ENCODE results near the gene SPTBN1.
A peak's percentile ranks its signal among the peaks of the same experiment; 100 is the strongest.

SPTBN1 gene

DNA sequence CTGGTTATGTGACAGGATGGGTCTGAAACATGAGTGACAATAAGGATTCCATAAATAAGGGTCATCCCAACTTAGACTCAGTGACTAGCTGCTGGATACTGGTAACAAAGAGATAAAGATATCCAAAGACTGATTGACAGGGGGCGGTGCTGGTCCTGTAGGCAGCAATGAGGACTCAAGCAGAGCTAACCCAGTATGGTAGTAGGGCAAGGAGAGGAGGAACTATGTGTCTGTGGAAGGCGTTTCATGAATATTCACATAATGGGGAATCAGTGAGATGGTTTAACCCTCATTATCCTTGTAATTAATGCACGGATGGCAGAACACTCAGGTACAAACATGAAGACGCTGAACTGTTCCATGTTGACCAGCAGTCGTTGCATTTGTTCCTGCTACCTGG, 164.8 kb downstream of the SPTBN1 start:
- ATAC-seq: no peak
- no peak for TF ChIP-seq TSHZ2 (CRISPR knock-in tag; IDR thresholded peaks at IDR 0.05)
- no peak for TF ChIP-seq ZFP30 (CRISPR knock-in tag; IDR thresholded peaks at IDR 0.05)
- TF ChIP-seq GLIS3 (CRISPR knock-in tag; IDR thresholded peaks at IDR 0.05): no peak
- TF ChIP-seq PATZ1 (CRISPR knock-in tag; IDR thresholded peaks at IDR 0.05; ENCODE audit: borderline replicate concordance): no peak
- TF ChIP-seq, protein P1, sequence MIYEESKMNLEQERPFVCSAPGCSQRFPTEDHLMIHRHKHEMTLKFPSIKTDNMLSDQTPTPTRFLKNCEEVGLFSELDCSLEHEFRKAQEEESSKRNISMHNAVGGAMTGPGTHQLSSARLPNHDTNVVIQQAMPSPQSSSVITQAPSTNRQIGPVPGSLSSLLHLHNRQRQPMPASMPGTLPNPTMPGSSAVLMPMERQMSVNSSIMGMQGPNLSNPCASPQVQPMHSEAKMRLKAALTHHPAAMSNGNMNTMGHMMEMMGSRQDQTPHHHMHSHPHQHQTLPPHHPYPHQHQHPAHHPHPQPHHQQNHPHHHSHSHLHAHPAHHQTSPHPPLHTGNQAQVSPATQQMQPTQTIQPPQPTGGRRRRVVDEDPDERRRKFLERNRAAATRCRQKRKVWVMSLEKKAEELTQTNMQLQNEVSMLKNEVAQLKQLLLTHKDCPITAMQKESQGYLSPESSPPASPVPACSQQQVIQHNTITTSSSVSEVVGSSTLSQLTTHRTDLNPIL (CRISPR knock-in tag; IDR thresholded peaks at IDR 0.05; ENCODE audit: low read depth): no peak
- TF ChIP-seq ZNF8 (CRISPR knock-in tag; IDR thresholded peaks at IDR 0.05): no peak
- no peak for TF ChIP-seq OSR1 (CRISPR knock-in tag; IDR thresholded peaks at IDR 0.05)
- no peak for TF ChIP-seq ZC3H10 (CRISPR knock-in tag; IDR thresholded peaks at IDR 0.05)
- no peak for TF ChIP-seq PPARA (CRISPR knock-in tag; IDR thresholded peaks at IDR 0.05; ENCODE audit: borderline replicate concordance)
- TF ChIP-seq RARB (CRISPR knock-in tag; IDR thresholded peaks at IDR 0.05): no peak
- no peak for TF ChIP-seq ARNTL (CRISPR knock-in tag; IDR thresholded peaks at IDR 0.05; ENCODE audit: borderline replicate concordance, low read depth)
- TF ChIP-seq, protein P2, sequence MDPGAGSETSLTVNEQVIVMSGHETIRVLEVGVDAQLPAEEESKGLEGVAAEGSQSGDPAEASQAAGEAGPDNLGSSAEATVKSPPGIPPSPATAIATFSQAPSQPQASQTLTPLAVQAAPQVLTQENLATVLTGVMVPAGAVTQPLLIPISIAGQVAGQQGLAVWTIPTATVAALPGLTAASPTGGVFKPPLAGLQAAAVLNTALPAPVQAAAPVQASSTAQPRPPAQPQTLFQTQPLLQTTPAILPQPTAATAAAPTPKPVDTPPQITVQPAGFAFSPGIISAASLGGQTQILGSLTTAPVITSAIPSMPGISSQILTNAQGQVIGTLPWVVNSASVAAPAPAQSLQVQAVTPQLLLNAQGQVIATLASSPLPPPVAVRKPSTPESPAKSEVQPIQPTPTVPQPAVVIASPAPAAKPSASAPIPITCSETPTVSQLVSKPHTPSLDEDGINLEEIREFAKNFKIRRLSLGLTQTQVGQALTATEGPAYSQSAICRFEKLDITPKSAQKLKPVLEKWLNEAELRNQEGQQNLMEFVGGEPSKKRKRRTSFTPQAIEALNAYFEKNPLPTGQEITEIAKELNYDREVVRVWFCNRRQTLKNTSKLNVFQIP (CRISPR knock-in tag; IDR thresholded peaks at IDR 0.05; ENCODE audit: borderline replicate concordance, low read depth): no peak
- no peak for TF ChIP-seq TCF4 (CRISPR knock-in tag; IDR thresholded peaks at IDR 0.05; ENCODE audit: borderline replicate concordance)

- 0 out of 2 replicates have a peak, but pooled peaks have one; percentile 10 for TF ChIP-seq TCF4 (CRISPR knock-in tag; IDR thresholded peaks at IDR 0.05; ENCODE audit: borderline replicate concordance)
- no peak for TF ChIP-seq ISL1 (CRISPR knock-in tag; IDR thresholded peaks at IDR 0.05)
- no peak for TF ChIP-seq BACH2 (CRISPR knock-in tag; IDR thresholded peaks at IDR 0.05; ENCODE audit: borderline replicate concordance)
- no peak for TF ChIP-seq PATZ1 (CRISPR knock-in tag; IDR thresholded peaks at IDR 0.05; ENCODE audit: borderline replicate concordance)
- ATAC-seq: no peak
Measured at GRCh38 chr2:54624591-54625071, 168.5 kb downstream of the SPTBN1 start.

DNA sequence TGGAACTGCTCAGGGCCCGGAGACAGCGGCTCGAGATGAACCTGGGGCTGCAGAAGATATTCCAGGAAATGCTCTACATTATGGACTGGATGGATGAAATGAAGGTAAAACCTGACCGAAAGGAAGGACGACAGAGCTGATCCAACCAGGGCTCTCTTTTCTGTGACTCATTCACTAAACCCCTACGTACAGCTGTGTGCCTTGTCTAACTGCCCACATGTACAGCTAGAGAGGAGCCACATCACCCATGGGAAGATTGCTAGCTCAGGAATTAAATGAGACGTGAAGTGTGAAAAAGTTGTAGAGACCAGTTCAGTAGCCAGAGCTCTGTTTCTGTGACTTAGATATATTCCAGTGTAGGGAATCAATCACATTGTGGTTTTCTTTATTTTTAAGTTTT, 170.0 kb downstream of the SPTBN1 start:
- no peak for ATAC-seq
- TF ChIP-seq ESRRG (CRISPR knock-in tag; IDR thresholded peaks at IDR 0.05) (no peak), SNAI2 (CRISPR knock-in tag; IDR thresholded peaks at IDR 0.05) (no peak), ISL1 (CRISPR knock-in tag; IDR thresholded peaks at IDR 0.05) (no peak), ZFP3 (CRISPR knock-in tag; IDR thresholded peaks at IDR 0.05) (no peak), ARNTL (CRISPR knock-in tag; IDR thresholded peaks at IDR 0.05; ENCODE audit: borderline replicate concordance, low read depth) (no peak), CSRNP3 (CRISPR knock-in tag; IDR thresholded peaks at IDR 0.05) (no peak), TOX (CRISPR knock-in tag; IDR thresholded peaks at IDR 0.05; ENCODE audit: borderline replicate concordance) (no peak), CSDC2 (CRISPR knock-in tag; IDR thresholded peaks at IDR 0.05) (no peak), OSR1 (CRISPR knock-in tag; IDR thresholded peaks at IDR 0.05) (no peak), TSHZ2 (CRISPR knock-in tag; IDR thresholded peaks at IDR 0.05) (no peak), ZNF565 (CRISPR knock-in tag; conservative IDR thresholded peaks at IDR 0.05; ENCODE audit: low read depth) (no peak), BACH2 (CRISPR knock-in tag; IDR thresholded peaks at IDR 0.05; ENCODE audit: borderline replicate concordance) (no peak)
- TF ChIP-seq, protein P2 (CRISPR knock-in tag; IDR thresholded peaks at IDR 0.05; ENCODE audit: borderline replicate concordance, low read depth): no peak
